ENCODE data around the gene GDNF.
"Not testable (repeated sequence)": the region's sequence is repeated elsewhere in the genome, so short reads cannot be mapped to it uniquely, and the experiment has no call there.

GDNF gene

GRCh38 chr5:37789991-37790390 is 49.9 kb downstream of the GDNF start:
- peak; percentile 45 for DNase-seq (ENCODE audit: low read depth)
- TF ChIP-seq, protein P1, sequence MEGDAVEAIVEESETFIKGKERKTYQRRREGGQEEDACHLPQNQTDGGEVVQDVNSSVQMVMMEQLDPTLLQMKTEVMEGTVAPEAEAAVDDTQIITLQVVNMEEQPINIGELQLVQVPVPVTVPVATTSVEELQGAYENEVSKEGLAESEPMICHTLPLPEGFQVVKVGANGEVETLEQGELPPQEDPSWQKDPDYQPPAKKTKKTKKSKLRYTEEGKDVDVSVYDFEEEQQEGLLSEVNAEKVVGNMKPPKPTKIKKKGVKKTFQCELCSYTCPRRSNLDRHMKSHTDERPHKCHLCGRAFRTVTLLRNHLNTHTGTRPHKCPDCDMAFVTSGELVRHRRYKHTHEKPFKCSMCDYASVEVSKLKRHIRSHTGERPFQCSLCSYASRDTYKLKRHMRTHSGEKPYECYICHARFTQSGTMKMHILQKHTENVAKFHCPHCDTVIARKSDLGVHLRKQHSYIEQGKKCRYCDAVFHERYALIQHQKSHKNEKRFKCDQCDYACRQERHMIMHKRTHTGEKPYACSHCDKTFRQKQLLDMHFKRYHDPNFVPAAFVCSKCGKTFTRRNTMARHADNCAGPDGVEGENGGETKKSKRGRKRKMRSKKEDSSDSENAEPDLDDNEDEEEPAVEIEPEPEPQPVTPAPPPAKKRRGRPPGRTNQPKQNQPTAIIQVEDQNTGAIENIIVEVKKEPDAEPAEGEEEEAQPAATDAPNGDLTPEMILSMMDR (conservative IDR thresholded peaks at IDR 0.05; ENCODE audit: control insufficient read depth, insufficient read depth, low read depth, low read length) = no peak
- no peak overlapping the region for H3K4me3 ChIP-seq (ENCODE audit: control insufficient read depth, low read depth, low read length)

DNA sequence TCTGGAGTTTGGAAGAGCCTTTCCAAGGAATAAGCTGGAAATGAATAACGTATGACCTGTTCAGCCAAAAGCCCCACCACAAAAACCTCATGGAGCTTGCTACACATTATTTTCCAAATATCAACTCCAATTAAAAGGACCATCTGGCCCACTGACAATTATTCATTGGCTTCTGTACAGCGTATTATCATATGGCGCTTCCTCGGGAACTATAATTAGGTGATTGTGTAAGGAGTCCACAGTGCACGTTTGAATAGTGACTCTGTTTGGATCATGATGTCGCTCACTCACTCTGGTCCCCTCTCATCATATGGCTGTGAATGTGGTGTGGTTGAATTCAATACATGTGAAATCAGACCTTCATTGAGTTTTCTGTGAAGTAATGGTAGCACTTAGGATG is 52.1 kb downstream of the GDNF start:
- TF ChIP-seq, protein P1 (conservative IDR thresholded peaks at IDR 0.05; ENCODE audit: control insufficient read depth, insufficient read depth, low read depth, low read length) = no peak
- peak; percentile 68 for DNase-seq (ENCODE audit: low read depth)
- H3K4me3 ChIP-seq (ENCODE audit: control insufficient read depth, low read depth, low read length) = no peak overlapping the region

- TF ChIP-seq, protein P1 (conservative IDR thresholded peaks at IDR 0.05; ENCODE audit: control insufficient read depth, insufficient read depth, low read depth, low read length) = no peak
- peak; percentile 90 for DNase-seq (ENCODE audit: low read depth)
- no peak overlapping the region for H3K4me3 ChIP-seq (ENCODE audit: control insufficient read depth, low read depth, low read length)
These were observed 52.9 kb downstream of the GDNF start for GRCh38 chr5:37786862-37787519.

DNA sequence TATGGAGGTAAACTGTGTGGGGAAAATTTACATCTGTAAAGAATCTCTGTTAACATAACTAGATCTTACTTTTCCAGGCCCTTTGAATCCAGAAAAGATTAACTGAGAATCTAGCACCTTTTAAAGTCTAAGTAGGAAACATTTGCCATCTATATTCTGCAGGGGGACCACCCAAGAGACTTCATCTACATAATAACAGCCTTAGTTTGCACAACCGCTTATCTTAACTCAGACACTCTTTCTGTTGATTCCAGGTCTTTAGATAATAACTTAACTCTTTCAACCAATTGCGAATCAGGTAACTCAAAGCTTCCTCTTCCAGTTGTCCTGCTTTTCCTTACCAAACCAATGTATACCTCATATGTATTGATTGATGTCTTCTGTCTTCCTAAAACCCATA is 53.4 kb downstream of the GDNF start:
- no peak for DNase-seq (ENCODE audit: low read depth)
- H3K4me3 ChIP-seq (ENCODE audit: control insufficient read depth, low read depth, low read length) = no peak overlapping the region
- TF ChIP-seq, protein P1 (conservative IDR thresholded peaks at IDR 0.05; ENCODE audit: control insufficient read depth, insufficient read depth, low read depth, low read length) = no peak

- not testable (repeated sequence) for H3K4me3 ChIP-seq (ENCODE audit: control insufficient read depth, low read depth, low read length); DNase-seq (ENCODE audit: low read depth)
These were observed 58.4 kb downstream of the GDNF start for GRCh38 chr5:37781409-37781808.

DNA sequence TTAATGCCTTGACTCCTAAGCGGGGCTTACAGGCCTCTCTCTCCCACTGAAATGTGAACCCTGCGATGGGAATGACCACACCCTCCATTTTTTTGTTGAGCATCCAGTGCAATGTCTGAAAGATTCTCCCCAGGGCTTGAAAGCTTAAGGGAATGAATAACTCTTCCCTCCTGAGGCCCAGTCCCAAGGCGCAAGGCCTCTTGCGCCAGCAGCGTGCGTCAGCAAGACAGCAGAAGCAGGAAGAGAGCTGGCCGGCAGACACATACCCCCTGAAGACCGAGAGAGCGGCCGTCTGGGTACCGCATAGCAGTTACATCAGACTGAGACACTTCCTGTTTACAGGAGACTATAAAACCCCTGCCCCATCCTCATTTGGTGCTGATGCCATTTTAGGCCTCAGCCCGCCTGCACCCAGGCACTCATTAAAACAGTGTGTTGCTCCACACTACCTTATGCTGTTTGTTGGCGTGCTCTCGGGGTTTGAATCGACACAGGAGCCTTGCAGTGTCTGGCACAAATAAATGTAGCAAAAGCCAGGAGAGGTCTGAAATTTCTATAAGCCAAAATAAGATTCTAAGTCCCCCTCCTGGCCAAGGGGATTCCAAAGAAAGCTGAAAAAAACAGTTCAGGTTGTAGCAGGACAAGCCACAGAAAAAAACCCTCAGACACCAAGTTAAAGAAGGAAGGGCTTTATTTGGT is 62.3 kb downstream of the GDNF start:
- DNase-seq (ENCODE audit: low read depth) = no peak
- TF ChIP-seq, protein P1 (conservative IDR thresholded peaks at IDR 0.05; ENCODE audit: control insufficient read depth, insufficient read depth, low read depth, low read length) = no peak
- no peak overlapping the region for H3K4me3 ChIP-seq (ENCODE audit: control insufficient read depth, low read depth, low read length)

- H3K4me3 ChIP-seq (ENCODE audit: control insufficient read depth, low read depth, low read length) = no peak overlapping the region
- TF ChIP-seq, protein P1 (conservative IDR thresholded peaks at IDR 0.05; ENCODE audit: control insufficient read depth, insufficient read depth, low read depth, low read length) = no peak
- DNase-seq (ENCODE audit: low read depth) = peak; percentile 88
These were observed 63.0 kb downstream of the GDNF start for GRCh38 chr5:37776826-37777225.

Data from fibroblast of mammary gland (primary cell).